WERI-Rb-1 (cell line): ENCODE measurements around the gene NSG2.

Experiments
- DNase-seq: peaks from one replicate; pipeline ENCODE4 v3.0.0-alpha.2; 2020
- H3K27ac ChIP-seq: fragments of 250-450 bp; sonication (Bioruptor Pico); 2 replicates; pipeline ENCODE4 v1.5.1; 2020; ENCODE audit warnings: mild to moderate bottlenecking, moderate library complexity
- H3K27me3 ChIP-seq: fragments of 250-450 bp; sonication (Bioruptor Pico); 2 replicates; pipeline ENCODE4 v1.5.1; 2021; ENCODE audit warnings: mild to moderate bottlenecking, low read depth, moderate library complexity; ENCODE audit not compliant: insufficient read depth, severe bottlenecking
- H3K36me3 ChIP-seq: fragments of 250-450 bp; sonication (Bioruptor Pico); 2 replicates; pipeline ENCODE4 v1.5.1; 2020; ENCODE audit warnings: mild to moderate bottlenecking, moderate library complexity
- H3K4me3 ChIP-seq: 2 replicates; pipeline ENCODE4 v1.5.1; 2011; ENCODE audit warnings: low read depth, mild to moderate bottlenecking, control low read depth, low read length
- H3K9me3 ChIP-seq: fragments of 250-450 bp; sonication (Bioruptor Pico); 2 replicates; pipeline ENCODE4 v1.5.1; 2021; ENCODE audit warnings: mild to moderate bottlenecking, moderate library complexity; ENCODE audit not compliant: severe bottlenecking
- CTCF ChIP-seq: IDR thresholded peaks from 2 replicates; pipeline ENCODE4 v1.5.1; 2011; ENCODE audit warnings: low read depth, mild to moderate bottlenecking, control low read depth, inconsistent platforms, low read length

Gene NSG2

GRCh38 chr5:174155281-174155680 is 109.8 kb downstream of the NSG2 start:
- H3K4me3 ChIP-seq: no peak overlapping the region
- no peak for DNase-seq
- TF ChIP-seq CTCF: no peak
- H3K27ac ChIP-seq: no peak overlapping the region
- H3K27me3 ChIP-seq: peaks cover 20% of the 10 kb centered on the region
- H3K9me3 ChIP-seq: no peaks in the 10 kb centered on the region
- H3K36me3 ChIP-seq: no peaks in the 10 kb centered on the region

- DNase-seq: no peak
- Histone ChIP-seq H3K27ac (no peak overlapping the region), H3K27me3 (peaks cover 17% of the 10 kb centered on the region), H3K4me3 (no peak overlapping the region), H3K9me3 (no peaks in the 10 kb centered on the region), H3K36me3 (no peaks in the 10 kb centered on the region)
- no peak for TF ChIP-seq CTCF
Observed at GRCh38 chr5:174155706-174156105, 110.2 kb downstream of the NSG2 start.

GRCh38 chr5:174157048-174157447 is 111.5 kb downstream of the NSG2 start:
- no peak for TF ChIP-seq CTCF
- no peak overlapping the region for H3K4me3 ChIP-seq
- no peak for DNase-seq
- no peak overlapping the region for H3K27ac ChIP-seq
- H3K9me3 ChIP-seq: no peaks in the 10 kb centered on the region
- H3K36me3 ChIP-seq: no peaks in the 10 kb centered on the region
- H3K27me3 ChIP-seq: peaks cover 21% of the 10 kb centered on the region
